Fibroblast of skin of left biceps (primary cell): Measurements from ENCODE around the gene NFKB2.
A peak's percentile ranks its signal among the peaks of the same experiment; 100 is the strongest.

Experiments
- DNase-seq, 2 experiments: peaks; one replicate each; pipeline ENCODE4 v3.0.0-alpha.2; 2013; ENCODE audit warnings: low read depth in 2 of 2

Gene NFKB2

GRCh38 chr10:102395400-102396316, at the start of gene NFKB2:
TSS of gene NFKB2 (plus strand) at chr10:102395705. CDS start at chr10:102395960, 255 bp downstream.
- DNase-seq, result peak; percentile 43 to 45

GRCh38 chr10:102347236-102347828, 48.2 kb upstream of the NFKB2 start:
- no peak for DNase-seq

GRCh38 chr10:102352066-102352715, 43.3 kb upstream of the NFKB2 start:
- peak in 1 of 2 experiments; percentile 17 for DNase-seq

DNA sequence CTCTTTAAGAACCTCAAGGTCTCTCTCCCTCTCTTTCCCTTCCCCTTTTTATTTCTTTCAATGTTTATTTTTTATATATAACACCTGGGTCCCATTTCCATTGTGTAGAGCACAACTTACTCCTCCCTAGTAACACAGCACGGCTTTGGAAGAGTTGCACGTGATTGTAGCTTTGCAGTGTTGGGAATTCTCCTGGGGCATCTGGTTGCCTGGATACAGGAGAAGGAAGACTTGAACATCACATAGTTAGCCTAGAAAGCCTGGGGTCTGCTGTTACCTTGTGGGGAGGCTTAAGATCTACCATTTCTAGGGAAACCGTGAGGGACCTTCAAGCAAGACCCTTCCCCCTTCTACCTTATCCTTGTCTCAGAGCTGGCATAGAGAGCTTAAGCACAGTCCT, 41.1 kb upstream of the NFKB2 start:
- DNase-seq, result no peak

- no peak for DNase-seq
These were observed 36.7 kb upstream of the NFKB2 start for GRCh38 chr10:102358712-102359382.

- no peak for DNase-seq
These were observed 28.1 kb upstream of the NFKB2 start for GRCh38 chr10:102367441-102367840.

DNA sequence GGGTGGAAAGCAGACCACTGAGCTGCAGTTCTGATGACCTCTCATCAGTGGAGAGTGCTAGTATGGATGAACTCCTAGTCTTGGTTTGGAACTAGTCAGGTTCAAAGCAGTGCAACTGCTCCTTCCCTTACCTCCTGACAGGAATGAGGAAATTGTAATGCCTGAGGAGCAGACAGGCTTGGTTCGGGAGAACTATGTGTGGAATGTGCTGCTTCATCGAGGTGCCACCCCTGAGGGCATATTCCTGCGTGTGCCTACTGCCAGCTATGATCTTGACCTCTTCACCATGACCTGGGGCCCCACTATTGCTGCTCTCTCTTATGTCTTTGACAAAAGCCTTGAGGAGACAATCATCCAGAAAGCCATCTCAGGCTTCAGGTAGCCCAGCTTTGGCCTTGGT, 27.4 kb upstream of the NFKB2 start:
- DNase-seq, result no peak

- no peak for DNase-seq
These were observed 24.2 kb upstream of the NFKB2 start for GRCh38 chr10:102371295-102371694.

- DNase-seq, result no peak
These were observed 20.3 kb upstream of the NFKB2 start for GRCh38 chr10:102375250-102375649.

- DNase-seq, result no peak
These were observed 19.6 kb upstream of the NFKB2 start for GRCh38 chr10:102375867-102376266.

DNA sequence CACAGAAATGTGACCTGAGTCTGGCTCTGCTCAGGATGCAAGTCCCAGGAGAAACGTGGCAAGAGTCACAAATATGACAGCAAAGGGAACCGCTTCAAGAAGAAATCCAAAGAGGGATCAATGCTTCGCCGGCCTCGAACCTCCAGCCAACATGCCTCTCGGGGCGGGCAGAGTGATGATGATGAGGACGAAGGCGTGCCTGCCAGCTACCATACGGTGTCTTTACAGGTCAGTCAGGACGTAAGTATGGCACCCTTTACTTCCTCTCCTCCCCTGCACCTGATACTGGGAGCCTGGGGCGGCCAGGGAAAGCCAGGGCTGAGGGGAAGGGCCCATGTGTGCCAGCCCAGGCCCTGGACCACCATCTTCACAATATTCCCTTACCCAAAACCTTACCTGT, 18.6 kb upstream of the NFKB2 start:
- DNase-seq, result no peak

DNA sequence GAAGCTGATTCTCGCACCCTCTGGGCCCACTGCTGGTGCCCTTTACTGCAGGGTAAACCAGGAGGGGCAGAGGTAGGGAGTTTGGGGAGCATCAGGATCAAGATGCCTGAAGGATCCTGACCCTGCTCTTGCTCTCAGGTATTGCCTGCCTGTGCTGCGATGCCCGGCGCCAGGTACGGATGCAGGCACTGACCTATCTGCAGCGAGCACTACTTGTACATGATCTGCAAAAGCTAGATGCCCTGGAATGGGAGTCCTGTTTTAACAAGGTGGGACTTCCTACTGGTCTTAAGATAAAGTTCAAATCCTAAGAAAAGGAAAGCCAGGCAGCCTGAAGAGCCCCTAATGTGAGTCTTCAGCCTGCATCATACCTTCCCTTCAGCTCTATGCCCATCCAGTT, 16.1 kb upstream of the NFKB2 start:
- DNase-seq, result no peak

DNA sequence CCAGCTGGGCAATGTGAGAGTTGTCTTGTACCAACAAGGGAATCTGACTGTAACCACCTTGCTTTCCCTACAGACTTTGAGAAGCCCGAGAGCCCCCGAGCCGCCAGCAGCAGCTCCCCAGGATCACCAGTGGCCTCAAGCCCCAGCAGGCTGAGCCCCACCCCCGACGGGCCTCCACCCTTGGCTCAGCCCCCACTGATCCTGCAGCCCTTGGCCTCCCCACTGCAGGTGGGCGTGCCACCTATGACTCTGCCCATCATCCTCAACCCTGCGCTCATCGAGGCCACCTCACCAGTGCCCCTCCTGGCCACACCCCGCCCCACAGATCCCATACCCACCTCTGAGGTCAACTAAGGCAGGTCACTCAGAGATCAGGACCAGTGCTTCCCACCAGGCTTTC, 13.5 kb upstream of the NFKB2 start:
- no peak for DNase-seq

DNA sequence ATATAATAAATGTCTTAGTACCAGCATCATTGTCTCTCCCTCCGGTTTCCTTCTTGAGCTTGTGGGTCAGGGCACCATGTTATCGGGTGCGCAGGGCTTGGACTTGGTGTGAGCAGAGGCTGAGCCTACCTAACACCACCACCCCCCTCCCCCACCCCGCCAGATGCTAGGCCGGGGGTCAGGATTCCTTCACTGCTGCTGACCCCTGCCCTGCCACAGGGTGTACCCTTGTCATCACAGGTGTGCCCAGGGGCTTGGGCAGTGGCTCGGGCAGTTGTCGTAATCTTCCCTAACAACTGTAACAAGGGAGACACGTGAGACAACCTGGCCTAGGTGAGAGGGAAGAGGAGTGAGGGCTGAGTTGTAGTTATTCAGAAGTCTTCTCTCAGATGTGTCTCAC, 12.6 kb upstream of the NFKB2 start:
- no peak for DNase-seq

GRCh38 chr10:102384053-102384452, 11.5 kb upstream of the NFKB2 start:
- no peak for DNase-seq

DNA sequence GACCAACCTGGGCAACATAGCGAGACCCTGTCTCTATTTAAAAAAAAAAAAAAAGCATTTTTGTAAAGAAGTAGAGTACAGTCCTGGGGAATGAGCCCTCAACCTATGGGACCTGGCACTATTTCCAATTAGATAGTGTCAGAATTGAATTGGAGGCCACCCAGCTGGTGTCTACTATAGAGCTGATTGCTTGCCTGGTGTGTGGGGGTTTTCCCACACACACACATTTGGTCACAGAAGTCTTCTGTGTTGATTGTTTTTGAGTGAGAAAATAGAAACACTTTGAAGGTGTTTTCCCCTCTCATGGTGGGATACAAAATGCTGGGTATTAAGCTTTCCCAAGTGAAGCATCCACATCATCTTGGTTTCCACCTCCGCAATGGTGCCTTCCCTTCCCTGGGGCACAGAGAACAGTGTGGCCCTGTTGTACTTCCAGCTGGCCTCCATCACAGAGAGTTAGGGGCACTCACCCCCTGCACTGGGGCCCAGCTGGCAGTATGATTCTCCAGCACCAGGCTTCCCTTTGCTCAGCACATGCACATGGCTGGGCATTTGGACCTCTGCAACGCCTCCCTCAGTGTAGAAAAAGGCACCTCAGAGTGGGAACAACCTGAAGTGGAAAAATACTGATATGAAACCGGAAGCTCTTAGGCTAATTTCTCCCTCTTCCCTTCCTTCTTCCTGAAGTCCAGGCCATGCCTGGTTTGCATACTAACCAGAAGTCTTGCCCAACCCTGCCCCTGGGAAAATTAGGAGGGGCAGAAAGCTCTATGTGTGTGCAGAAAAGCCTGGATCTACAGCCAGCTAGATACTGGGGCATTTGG, 10.7 kb upstream of the NFKB2 start:
- no peak for DNase-seq

GRCh38 chr10:102389894-102390293, 5.6 kb upstream of the NFKB2 start:
- no peak for DNase-seq

DNA sequence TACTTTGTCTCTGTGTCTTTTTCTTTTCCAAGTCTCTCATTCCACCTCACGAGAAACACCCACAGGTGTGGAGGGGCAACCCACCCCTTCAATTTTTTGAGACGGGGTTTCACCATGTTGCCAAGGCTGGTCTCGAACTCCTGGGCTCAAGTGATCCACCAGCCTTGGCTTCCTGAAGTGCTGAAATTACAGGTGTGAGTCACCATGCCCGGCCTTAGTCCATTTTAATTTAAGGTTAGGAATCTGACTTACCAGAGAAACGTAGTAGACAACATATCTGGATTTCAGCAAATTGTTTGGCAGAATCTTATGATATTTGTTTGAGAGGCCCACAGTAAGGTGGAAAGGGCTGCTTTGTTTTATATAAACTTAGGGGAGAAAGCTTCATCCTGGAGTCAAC, 3.2 kb upstream of the NFKB2 start:
- no peak for DNase-seq

- no peak for DNase-seq
These were observed 2.0 kb upstream of the NFKB2 start for GRCh38 chr10:102393411-102394078.

GRCh38 chr10:102394079-102394800, 1.3 kb upstream of the NFKB2 start:
- DNase-seq, result peak; percentile 66 to 74
